K562 (cell line): ENCODE measurements around the gene UNC45A. TPM values are rescaled to one million over a fixed set of nuclear protein-coding genes. Genes with fewer than 3 reads are reported as not detected.

Experiments
- ESRRA ChIP-seq: fragments of 450-650 bp; IDR thresholded peaks from 2 replicates; pipeline ENCODE4 v1.6.1; 2014; ENCODE audit warnings: low read depth, mild to moderate bottlenecking, moderate library complexity, borderline replicate concordance
- HDAC1 ChIP-seq, 2 experiments: fragments of 450-650 bp; IDR thresholded peaks; 2 replicates each; pipeline ENCODE4 v1.6.1; 2016 to 2017; ENCODE audit warnings: inconsistent platforms in 1 of 2, mild to moderate bottlenecking in 1 of 2, moderate library complexity in 1 of 2
- MAX ChIP-seq: sonication (generic); formaldehyde crosslinking; IDR thresholded peaks from 2 replicates; pipeline ENCODE4 v1.9.0; 2022; ENCODE audit warnings: mild to moderate bottlenecking, missing genetic modification reagents
- POLR2AphosphoS5 ChIP-seq: IDR thresholded peaks from 2 replicates; pipeline ENCODE4 v1.6.1; 2011; ENCODE audit warnings: mild to moderate bottlenecking, low read depth, low read length, moderate library complexity; ENCODE audit not compliant: control insufficient read depth, insufficient read depth
- POLR2G ChIP-seq: fragments of 200-400 bp; formaldehyde crosslinking; IDR thresholded peaks from 2 replicates; pipeline ENCODE4 v1.6.1; 2017; ENCODE audit warnings: low read depth, mild to moderate bottlenecking, antibody characterized with exemption, low read length, moderate library complexity
- REST ChIP-seq, 2 experiments: fragments of 450-650 bp; formaldehyde crosslinking in 1 of 2; IDR thresholded peaks; 2 replicates each; pipeline versions ENCODE4 v1.4.0 to v1.6.1; 2014 to 2020; ENCODE audit warnings: mild to moderate bottlenecking in 2 of 2, borderline replicate concordance in 1 of 2, low read depth in 1 of 2
- SMARCE1 ChIP-seq: fragments of 450-650 bp; IDR thresholded peaks from 2 replicates; pipeline ENCODE4 v1.7.1; 2016; ENCODE audit warnings: mild to moderate bottlenecking
- ZNF175 ChIP-seq: fragments of 200-800 bp; sonication (Bioruptor generic); IDR thresholded peaks from 2 replicates; pipeline ENCODE4 v1.6.1; 2016; ENCODE audit warnings: low read depth, mild to moderate bottlenecking, missing genetic modification characterization, missing compliant biosample characterization
- polyA plus RNA-seq, 8 experiments: library from polyadenylated mRNA; depleted of rRNA in 4 of 8; stranded (reverse) in 5 of 8; unstranded in 3 of 8; fragments of >200 nt; fragmentation: Nextera tagmentation in 2 of 8; fragmentation: Illumina TruSeq in 1 of 8; extraction: Ambion mirVana in 2 of 8; extraction: Trizol in 1 of 8; gene quantifications; 2 replicates each; pipeline versions ENCODE4 v1.2.1 to v1.2.3, GENCODE V29; 2011 to 2014; ENCODE audit warnings: inconsistent platforms in 1 of 8, missing spikeins in 1 of 8
- total RNA-seq, 7 experiments: library from RNA; depleted of rRNA in 6 of 7; stranded (reverse); fragments of >200 nt in 6 of 7; fragmentation: Illumina TruSeq in 2 of 7; extraction: Trizol in 2 of 7; gene quantifications; 2 replicates each; pipeline versions ENCODE4 v1.2.1 to v1.2.3, GENCODE V29; 2011 to 2021; ENCODE audit warnings: low replicate concordance in 1 of 7
- TF ChIP-seq, protein P1 (sequence below): fragments of 250-450 bp; sonication (Bioruptor Pico); IDR thresholded peaks from 2 replicates; pipeline ENCODE4 v1.4.0; 2020; ENCODE audit warnings: mild to moderate bottlenecking, moderate library complexity, borderline replicate concordance

The UNC45A gene
- total and polyA plus RNA-seq, 9 of the 15 experiments (the other 6 are each of a cell fraction or from before 2014, with no cell fraction given), result 22.4 to 79.3 (median 43.7) TPM

DNA sequence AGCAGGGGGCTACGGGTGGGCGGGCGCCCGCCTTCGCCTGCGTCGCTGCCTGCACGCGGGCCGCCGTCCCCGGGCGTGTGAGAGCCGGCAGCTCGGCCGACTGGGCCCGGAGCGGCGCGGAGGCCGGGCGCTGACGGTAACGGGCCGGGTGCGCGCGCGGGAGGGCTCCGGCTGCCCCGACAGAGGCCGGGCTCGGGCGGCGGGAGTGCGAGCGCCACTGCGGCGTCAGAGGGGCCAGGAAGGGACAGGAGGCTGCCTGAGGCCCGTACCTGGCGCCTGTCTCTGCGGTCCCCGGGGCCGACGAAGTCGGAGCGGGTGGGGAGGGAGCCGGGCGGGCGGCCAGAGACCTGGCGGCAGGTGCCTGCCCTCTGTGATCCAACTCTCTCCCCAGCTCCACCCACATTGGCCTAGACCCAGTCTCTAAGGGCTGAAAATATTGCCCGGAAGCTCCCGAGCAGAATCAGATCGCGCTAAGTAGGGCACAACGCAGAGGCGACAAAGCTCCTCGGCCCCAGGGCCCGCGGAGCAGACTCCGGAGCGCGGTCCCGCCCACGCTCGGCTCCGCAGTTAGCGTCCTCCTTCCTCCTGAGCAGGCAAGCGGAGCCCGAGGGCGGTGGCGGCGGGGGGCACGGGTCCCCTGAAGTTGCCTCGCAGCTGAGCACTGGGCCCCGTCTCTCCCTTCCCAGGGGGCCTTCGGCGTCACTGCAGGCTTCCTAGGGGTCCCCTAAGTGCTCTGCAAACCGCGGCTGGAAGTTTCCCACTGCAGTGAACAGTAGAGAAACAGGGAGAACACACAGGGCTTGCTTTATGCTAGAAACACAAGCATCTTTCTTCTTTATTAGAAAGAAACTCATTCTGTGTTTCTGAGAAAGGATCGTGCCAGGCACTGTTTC is 32.0 kb upstream of the UNC45A start, which contains the start of gene MAN2A2 (continued):
- TF ChIP-seq, protein P1, sequence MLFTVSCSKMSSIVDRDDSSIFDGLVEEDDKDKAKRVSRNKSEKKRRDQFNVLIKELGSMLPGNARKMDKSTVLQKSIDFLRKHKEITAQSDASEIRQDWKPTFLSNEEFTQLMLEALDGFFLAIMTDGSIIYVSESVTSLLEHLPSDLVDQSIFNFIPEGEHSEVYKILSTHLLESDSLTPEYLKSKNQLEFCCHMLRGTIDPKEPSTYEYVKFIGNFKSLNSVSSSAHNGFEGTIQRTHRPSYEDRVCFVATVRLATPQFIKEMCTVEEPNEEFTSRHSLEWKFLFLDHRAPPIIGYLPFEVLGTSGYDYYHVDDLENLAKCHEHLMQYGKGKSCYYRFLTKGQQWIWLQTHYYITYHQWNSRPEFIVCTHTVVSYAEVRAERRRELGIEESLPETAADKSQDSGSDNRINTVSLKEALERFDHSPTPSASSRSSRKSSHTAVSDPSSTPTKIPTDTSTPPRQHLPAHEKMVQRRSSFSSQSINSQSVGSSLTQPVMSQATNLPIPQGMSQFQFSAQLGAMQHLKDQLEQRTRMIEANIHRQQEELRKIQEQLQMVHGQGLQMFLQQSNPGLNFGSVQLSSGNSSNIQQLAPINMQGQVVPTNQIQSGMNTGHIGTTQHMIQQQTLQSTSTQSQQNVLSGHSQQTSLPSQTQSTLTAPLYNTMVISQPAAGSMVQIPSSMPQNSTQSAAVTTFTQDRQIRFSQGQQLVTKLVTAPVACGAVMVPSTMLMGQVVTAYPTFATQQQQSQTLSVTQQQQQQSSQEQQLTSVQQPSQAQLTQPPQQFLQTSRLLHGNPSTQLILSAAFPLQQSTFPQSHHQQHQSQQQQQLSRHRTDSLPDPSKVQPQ, result no peak
- TF ChIP-seq MAX, result 0 out of 2 replicates have a peak, but pooled peaks have one; percentile 12
- TF ChIP-seq SMARCE1, result peak; percentile 41
- no peak for TF ChIP-seq HDAC1 (IDR thresholded peaks at IDR 0.05)
- no peak; the same call in 1 of the 2 replicates for TF ChIP-seq ESRRA
- TF ChIP-seq POLR2G, result peak; percentile 83
- TF ChIP-seq ZNF175 (CRISPR knock-in tag), result no peak
- TF ChIP-seq POLR2AphosphoS5, result peak; percentile 87
- TF ChIP-seq REST (IDR thresholded peaks at IDR 0.05; ENCODE audit: borderline replicate concordance), result no peak
- TF ChIP-seq REST (CRISPR knock-in tag; IDR thresholded peaks at IDR 0.05; ENCODE audit: low read depth), result peak; percentile 6; the same call in 1 of the 2 replicates
